Karpas-422 (cell line): ENCODE results near the gene SPDYC. TPM values are rescaled to one million over a fixed set of nuclear protein-coding genes. Genes with fewer than 3 reads are reported as not detected.

Source experiments
- DNase-seq: peaks from one replicate; pipeline ENCODE4 v3.0.0-alpha.2; 2015
- H2AFZ ChIP-seq: fragments of 200-600 bp; sonication (generic); 2 replicates; pipeline ENCODE4 v1.6.1; 2014; ENCODE audit warnings: antibody characterized with exemption, low read length, mixed read lengths
- H3K27ac ChIP-seq: fragments of 200-600 bp; sonication (generic); 2 replicates; pipeline ENCODE4 v1.5.1; 2014; ENCODE audit warnings: mild to moderate bottlenecking, low read length, moderate library complexity
- H3K27me3 ChIP-seq: fragments of 200-600 bp; sonication (generic); 2 replicates; pipeline ENCODE4 v1.6.1; 2014; ENCODE audit warnings: low read length, mixed read lengths
- H3K36me3 ChIP-seq: fragments of 200-600 bp; sonication (generic); 2 replicates; pipeline ENCODE4 v1.6.1; 2014; ENCODE audit warnings: low read length, mixed read lengths; ENCODE audit not compliant: insufficient read depth
- H3K4me1 ChIP-seq: fragments of 200-600 bp; sonication (generic); 2 replicates; pipeline ENCODE4 v1.6.1; 2014; ENCODE audit warnings: mild to moderate bottlenecking, low read length, mixed read lengths
- H3K4me2 ChIP-seq: fragments of 200-600 bp; sonication (generic); 2 replicates; pipeline ENCODE4 v1.6.1; 2014; ENCODE audit warnings: low read length, low read depth, mild to moderate bottlenecking; ENCODE audit not compliant: poor library complexity, severe bottlenecking
- H3K4me3 ChIP-seq: fragments of 200-600 bp; sonication (generic); 2 replicates; pipeline ENCODE4 v1.5.1; 2014; ENCODE audit warnings: mild to moderate bottlenecking, antibody characterized with exemption, low read length, mixed read lengths
- H3K79me2 ChIP-seq: fragments of 200-600 bp; sonication (generic); 2 replicates; pipeline ENCODE4 v1.6.1; 2014; ENCODE audit warnings: mild to moderate bottlenecking, low read length, mixed read lengths
- H3K9ac ChIP-seq: fragments of 200-600 bp; sonication (generic); 2 replicates; pipeline ENCODE4 v1.6.0; 2014; ENCODE audit warnings: low read length
- H3K9me2 ChIP-seq: fragments of 200-600 bp; sonication (generic), shearing (Covaris generic); replicated peaks from 2 replicates; pipeline ENCODE4 v1.6.0; 2014; ENCODE audit warnings: mild to moderate bottlenecking, low read length, moderate library complexity; ENCODE audit not compliant: insufficient read depth
- H3K9me3 ChIP-seq: fragments of 300-700, 200-600 bp; sonication (generic); 2 replicates; pipeline ENCODE4 v1.6.1; 2014; ENCODE audit warnings: low read length, mixed read lengths
- H4K20me1 ChIP-seq: fragments of 200-600 bp; sonication (generic); 2 replicates; pipeline ENCODE4 v1.6.1; 2014; ENCODE audit warnings: mild to moderate bottlenecking, antibody characterized with exemption, low read length, low read depth; ENCODE audit not compliant: insufficient read depth
- total RNA-seq: library from RNA; depleted of rRNA; stranded (reverse); fragments of >200 nt; shearing (Covaris generic); gene quantifications from 2 replicates; pipeline ENCODE4 v1.2.3, GENCODE V29; 2014; ENCODE audit warnings: low replicate concordance

SPDYC gene
- total RNA-seq, 1 experiment from 2014 or later, result not detected

DNA sequence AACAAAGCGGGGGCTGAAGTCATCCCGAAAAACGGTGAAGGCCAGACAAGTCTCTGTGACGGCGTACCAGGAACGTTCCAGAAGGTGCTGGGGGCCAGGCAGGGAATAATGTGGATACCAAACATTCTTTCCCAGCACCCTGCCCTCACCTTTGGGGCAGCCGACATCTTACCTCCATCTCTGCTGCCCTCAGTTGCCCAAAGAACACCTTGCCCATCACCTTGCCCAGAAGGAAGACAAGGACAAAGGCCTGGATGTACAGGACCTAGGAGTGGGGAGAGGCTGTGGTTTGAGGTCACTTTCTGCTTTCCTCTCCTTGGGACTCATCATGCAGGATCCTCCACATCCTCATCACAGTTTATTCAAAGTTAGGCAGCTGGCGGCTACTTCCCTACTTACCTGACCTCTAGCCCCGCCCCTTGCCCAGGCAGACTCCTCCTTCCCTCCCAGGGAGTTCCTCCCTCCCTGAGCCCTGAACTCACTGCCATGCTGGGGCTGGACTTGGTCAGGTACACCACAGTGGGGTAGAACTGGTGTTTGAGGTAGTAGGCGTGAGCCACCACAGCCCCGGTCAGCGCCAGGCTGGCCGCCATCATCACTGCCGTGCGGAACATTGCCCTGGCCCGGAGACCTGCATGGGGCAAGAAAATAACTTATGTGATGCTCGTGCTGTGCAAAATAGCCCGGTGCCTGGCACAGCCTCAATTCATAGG lies 36.9 kb upstream of the SPDYC start:
- Histone ChIP-seq H2AFZ (no peak overlapping the region), H3K79me2 (peaks cover 27% of the 10 kb centered on the region), H3K9ac (peak overlapping the region; percentile 99), H4K20me1 (peaks cover 34% of the 10 kb centered on the region; the same call in 1 of the 2 replicates), H3K9me3 (no peaks in the 10 kb centered on the region), H3K9me2 (no peaks in the 10 kb centered on the region), H3K27ac (peak overlapping the region; percentile 100), H3K36me3 (peaks cover 36% of the 10 kb centered on the region), H3K4me2 (peak overlapping the region; percentile 98), H3K4me3 (peak overlapping the region; percentile 91), H3K4me1 (peaks cover 63% of the 10 kb centered on the region), H3K27me3 (no peaks in the 10 kb centered on the region)
- DNase-seq, result peak; percentile 95

DNA sequence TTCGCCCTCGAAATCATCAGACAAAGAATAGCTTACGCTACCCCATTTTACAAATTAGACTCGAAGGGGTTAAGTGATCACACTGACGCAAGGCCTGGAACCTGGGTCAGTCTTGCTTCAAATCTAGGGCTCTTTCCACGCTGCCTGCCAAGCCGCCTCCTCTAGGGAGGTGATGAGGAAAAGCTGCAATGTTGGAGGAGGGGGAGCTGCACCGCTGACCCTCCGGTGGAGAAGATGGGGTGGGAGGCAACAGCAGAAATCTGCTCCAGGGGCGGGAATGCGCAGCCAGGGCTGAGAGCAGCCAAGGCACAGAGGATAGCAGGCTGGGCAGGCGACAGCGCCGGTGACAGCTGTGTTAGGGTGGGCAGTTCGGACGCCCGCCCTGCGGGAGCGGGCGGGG lies 36.3 kb upstream of the SPDYC start:
- no peak overlapping the region for H2AFZ ChIP-seq

DNA sequence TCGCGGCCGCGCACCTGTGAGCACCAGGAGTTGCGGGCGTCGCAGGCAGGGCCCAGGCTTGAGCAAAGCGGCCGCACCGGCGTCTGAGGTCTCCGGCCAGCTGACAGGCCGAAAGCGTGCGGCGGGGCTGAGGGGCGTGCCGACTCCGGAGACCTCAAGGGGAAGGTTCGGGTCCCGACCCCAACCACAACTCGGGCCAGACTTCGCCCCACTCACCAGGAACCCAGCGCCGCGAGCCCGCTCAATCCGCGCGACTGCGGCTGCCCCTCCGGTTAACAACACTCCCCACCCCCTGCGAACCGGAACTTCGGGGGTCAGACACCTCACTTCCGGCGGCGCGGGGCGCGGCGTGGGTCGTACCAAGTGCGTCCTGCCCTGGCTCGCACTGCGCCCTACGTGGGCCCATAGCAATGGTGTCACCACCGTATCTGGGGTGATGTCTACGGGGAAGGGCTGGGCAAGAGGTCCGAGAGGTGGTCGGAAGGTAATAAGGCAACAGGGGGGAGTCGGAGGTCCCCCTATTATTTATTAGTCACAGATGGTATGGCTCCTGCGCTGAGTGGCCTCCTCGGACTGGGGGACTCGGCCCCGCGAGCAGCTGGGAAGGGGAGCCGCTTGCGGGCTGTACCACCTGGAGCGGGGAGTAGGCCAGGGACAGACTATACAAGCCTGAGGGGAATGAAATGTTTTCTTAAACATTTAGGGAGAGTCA lies 35.6 kb upstream of the SPDYC start, which contains the start of gene SYVN1:
Gene SYVN1 (minus strand): TSS at position 280 of the 712 bp plus-strand sequence. CDS start 918 bp downstream, outside the sequence.
- H3K4me2 ChIP-seq, result peak within 1 kb of the TSS; percentile 98
- DNase-seq, result peak; percentile 96
- H3K9me3 ChIP-seq, result no peaks in the 10 kb centered on the region
- H2AFZ ChIP-seq, result peak within 1 kb of the TSS; percentile 87; the same call in 1 of the 2 replicates
- H3K9me2 ChIP-seq, result no peaks in the 10 kb centered on the region
- H3K4me3 ChIP-seq, result peak within 1 kb of the TSS; percentile 91
- peaks cover 28% of the 10 kb centered on the region; the same call in 1 of the 2 replicates for H4K20me1 ChIP-seq
- H3K27me3 ChIP-seq, result no peaks in the 10 kb centered on the region
- peaks cover 23% of the 10 kb centered on the region for H3K36me3 ChIP-seq
- H3K79me2 ChIP-seq, result peaks cover 27% of the 10 kb centered on the region
- H3K27ac ChIP-seq, result peak within 1 kb of the TSS; percentile 100
- H3K4me1 ChIP-seq, result peaks cover 50% of the 10 kb centered on the region
- peak within 1 kb of the TSS; percentile 99 for H3K9ac ChIP-seq

More for the DNA sequence above, 36.3 kb upstream of the SPDYC start:
- Histone ChIP-seq H3K27me3 (no peaks in the 10 kb centered on the region), H3K9ac (peak overlapping the region; percentile 99), H3K4me3 (peak overlapping the region; percentile 91), H3K9me2 (no peaks in the 10 kb centered on the region), H3K9me3 (no peaks in the 10 kb centered on the region), H3K4me2 (peak overlapping the region; percentile 98), H3K4me1 (peaks cover 57% of the 10 kb centered on the region), H3K36me3 (peaks cover 30% of the 10 kb centered on the region), H4K20me1 (peaks cover 34% of the 10 kb centered on the region; the same call in 1 of the 2 replicates), H3K27ac (peak overlapping the region; percentile 100), H3K79me2 (peaks cover 27% of the 10 kb centered on the region)
- DNase-seq, result peak; percentile 70

DNA sequence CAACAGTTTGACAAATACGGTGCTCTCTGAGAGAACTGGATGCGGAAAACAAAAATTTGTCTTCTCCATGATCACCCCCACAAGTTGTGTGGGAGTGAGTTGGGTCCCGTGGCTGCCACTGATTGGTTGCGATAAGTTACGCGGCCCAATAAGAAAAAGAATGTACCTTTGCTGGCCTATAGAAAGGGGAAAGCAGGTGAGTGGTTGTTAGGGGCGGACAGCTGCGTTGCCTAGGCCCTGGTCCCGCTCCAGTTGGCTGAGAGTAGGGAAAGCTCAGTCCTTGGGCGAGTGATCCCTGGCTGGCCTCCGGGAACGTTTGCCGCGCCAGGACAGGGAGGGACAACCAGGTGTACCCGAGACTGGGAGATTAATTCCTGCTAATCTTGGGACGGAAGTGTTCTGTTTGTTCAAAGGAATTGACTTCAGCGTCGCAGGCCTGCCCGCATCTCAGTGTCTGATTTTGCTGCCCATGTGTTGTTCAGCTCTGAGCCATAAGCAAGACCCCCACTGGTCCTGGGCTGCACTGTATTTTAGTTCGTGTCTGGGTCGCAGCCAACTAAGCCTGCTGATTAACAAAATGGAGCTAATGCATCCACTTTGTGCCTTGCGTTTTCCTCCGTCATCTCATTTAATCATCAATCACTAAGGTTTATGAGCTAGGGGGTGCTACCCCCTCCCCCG lies 34.9 kb upstream of the SPDYC start:
- Histone ChIP-seq H4K20me1 (peaks cover 21% of the 10 kb centered on the region; the same call in 1 of the 2 replicates), H2AFZ (peak overlapping the region; percentile 87; the same call in 1 of the 2 replicates), H3K79me2 (peaks cover 27% of the 10 kb centered on the region), H3K27ac (peak overlapping the region; percentile 100), H3K36me3 (peaks cover 16% of the 10 kb centered on the region), H3K9ac (peak overlapping the region; percentile 99), H3K9me2 (no peaks in the 10 kb centered on the region), H3K4me2 (peak overlapping the region; percentile 98), H3K4me3 (peak overlapping the region; percentile 91), H3K9me3 (no peaks in the 10 kb centered on the region), H3K4me1 (peaks cover 44% of the 10 kb centered on the region), H3K27me3 (no peaks in the 10 kb centered on the region)
- DNase-seq, result peak; percentile 97

DNA sequence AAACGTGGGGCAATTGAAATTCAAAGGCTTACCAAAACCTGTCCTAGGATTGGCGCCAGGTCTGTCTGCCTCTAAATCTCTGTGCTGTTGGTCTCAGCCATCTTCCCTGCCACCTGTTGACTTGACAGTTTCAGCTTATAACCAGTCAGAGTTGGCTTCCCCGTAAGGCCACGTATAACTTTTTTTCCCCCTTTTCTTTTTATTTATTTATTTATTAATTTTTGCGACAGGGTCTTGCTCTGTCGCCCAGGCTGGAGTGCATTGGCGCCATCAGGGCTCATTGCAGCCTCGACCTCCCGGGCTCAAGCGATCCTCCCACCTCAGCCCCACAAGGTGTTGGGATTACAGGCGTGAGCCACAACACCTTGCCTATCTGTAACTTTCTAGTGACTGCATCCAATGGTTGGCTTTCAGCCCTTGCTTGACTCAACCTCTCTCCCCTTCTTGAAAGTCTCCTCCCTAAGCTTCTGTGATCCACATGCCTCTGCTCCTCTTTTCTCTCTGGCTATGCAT lies 34.3 kb upstream of the SPDYC start:
- peaks cover 44% of the 10 kb centered on the region for H3K4me1 ChIP-seq
- H3K9me2 ChIP-seq, result no peaks in the 10 kb centered on the region
- H3K4me3 ChIP-seq, result peak overlapping the region; percentile 91
- peaks cover 13% of the 10 kb centered on the region for H3K36me3 ChIP-seq
- DNase-seq, result peak; percentile 31
- no peaks in the 10 kb centered on the region for H3K27me3 ChIP-seq
- H3K9me3 ChIP-seq, result no peaks in the 10 kb centered on the region
- no peak overlapping the region for H2AFZ ChIP-seq
- peak overlapping the region; percentile 99 for H3K9ac ChIP-seq
- H3K4me2 ChIP-seq, result peak overlapping the region; percentile 98
- H4K20me1 ChIP-seq, result peaks cover 18% of the 10 kb centered on the region; the same call in 1 of the 2 replicates
- peak overlapping the region; percentile 100 for H3K27ac ChIP-seq
- peaks cover 27% of the 10 kb centered on the region for H3K79me2 ChIP-seq

DNA sequence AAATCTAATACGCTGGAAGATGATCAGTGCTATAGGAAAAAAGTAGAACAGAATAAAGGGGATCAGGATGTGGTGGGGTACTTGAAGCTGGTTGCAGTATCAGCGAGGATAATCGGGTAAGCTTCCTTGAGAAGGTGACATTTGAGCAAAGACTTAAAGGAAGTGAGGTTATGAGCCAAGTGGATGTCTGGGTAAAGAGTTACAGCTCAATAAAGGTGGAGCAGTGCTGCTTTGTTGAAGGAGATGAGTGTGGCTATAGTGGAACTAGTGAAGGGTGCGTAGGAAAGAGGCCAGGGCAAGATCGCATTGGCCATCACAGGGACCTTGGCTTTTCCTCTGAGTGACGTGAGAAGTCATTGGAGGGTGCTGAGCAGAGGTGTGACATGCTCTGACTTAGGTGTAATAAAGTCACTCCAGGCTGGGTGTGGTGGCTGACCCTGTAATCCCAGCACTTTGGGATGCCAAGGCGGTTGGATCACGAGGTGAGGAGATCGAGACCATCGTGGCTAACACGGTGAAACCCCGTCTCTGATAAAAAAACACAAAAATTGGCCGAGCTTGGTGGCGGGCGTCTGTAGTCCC lies 33.4 kb upstream of the SPDYC start:
- Histone ChIP-seq H3K4me2 (peak overlapping the region; percentile 98), H3K4me3 (peak overlapping the region; percentile 91; the same call in 1 of the 2 replicates), H3K9me3 (no peaks in the 10 kb centered on the region), H3K4me1 (peaks cover 44% of the 10 kb centered on the region), H3K79me2 (peaks cover 20% of the 10 kb centered on the region), H3K27me3 (no peaks in the 10 kb centered on the region), H2AFZ (no peak overlapping the region), H3K9me2 (no peaks in the 10 kb centered on the region), H3K27ac (peak overlapping the region; percentile 16; the same call in 1 of the 2 replicates), H3K9ac (peak overlapping the region; percentile 99; the same call in 1 of the 2 replicates), H3K36me3 (peaks cover 5% of the 10 kb centered on the region), H4K20me1 (peaks cover 10% of the 10 kb centered on the region; the same call in 1 of the 2 replicates)
- DNase-seq, result peak; percentile 50

DNA sequence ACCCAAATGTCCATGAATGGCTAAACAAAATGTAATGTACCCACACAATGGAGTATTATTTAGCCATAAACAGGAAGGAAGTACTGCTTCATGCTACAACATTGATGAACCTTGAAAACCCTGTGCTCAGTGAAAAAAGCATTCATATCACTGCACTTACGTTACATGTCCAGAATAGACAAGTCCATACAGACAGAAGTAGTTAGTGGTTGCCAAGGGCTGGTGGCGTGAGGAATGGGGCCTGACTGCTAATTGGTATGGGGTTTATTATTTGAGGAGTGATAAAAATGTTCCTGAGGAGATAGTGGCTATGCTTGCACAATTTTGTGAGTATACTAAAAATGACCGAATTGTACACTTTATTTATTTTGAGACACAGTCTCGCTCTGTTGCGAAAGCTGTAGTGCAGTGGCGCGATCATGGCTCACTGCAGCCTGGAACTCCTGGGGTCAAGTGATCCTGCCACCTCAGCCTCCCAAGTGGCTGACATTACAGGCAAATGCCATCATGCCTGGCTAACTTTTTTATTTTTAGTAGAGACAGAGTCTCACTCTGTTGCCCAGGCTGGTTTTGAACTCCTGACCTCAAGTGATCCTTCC lies 28.0 kb upstream of the SPDYC start:
- H2AFZ ChIP-seq, result no peak overlapping the region
- H3K4me2 ChIP-seq, result peak overlapping the region; percentile 44
- DNase-seq, result peak; percentile 89
- H3K4me1 ChIP-seq, result peaks cover 57% of the 10 kb centered on the region
- H3K27ac ChIP-seq, result peak overlapping the region; percentile 66
- no peaks in the 10 kb centered on the region for H3K27me3 ChIP-seq
- H3K79me2 ChIP-seq, result no peaks in the 10 kb centered on the region
- H3K9ac ChIP-seq, result no peak overlapping the region
- no peaks in the 10 kb centered on the region for H4K20me1 ChIP-seq
- peak overlapping the region; percentile 16; the same call in 1 of the 2 replicates for H3K4me3 ChIP-seq
- no peaks in the 10 kb centered on the region for H3K36me3 ChIP-seq
- H3K9me3 ChIP-seq, result no peaks in the 10 kb centered on the region
- no peaks in the 10 kb centered on the region for H3K9me2 ChIP-seq
